ENCODE results near the gene KRT79. TPM values are rescaled to one million over a fixed set of nuclear protein-coding genes. Genes with fewer than 3 reads are reported as not detected.

Gene KRT79
- total RNA-seq, 6 experiments from 2014 or later = not detected

GRCh38 chr12:52839436-52840105, 5.5 kb upstream of the KRT79 start:
- DNase-seq (no peak), ATAC-seq (no peak)
- no peak overlapping the region for H3K27ac ChIP-seq
- no peaks in the 10 kb centered on the region for H3K36me3 ChIP-seq
- intact Hi-C loops (cut with DNase I) = no loop called here
- WGBS (ENCODE audit: insufficient coverage, low coverage, low lambda C conversion rate, missing lambda C conversion rate) = 51% methylated on average over 13 of the region's 18 CpGs
- H3K4me1 ChIP-seq = no peaks in the 10 kb centered on the region
- no peaks in the 10 kb centered on the region for H3K27me3 ChIP-seq
- TF ChIP-seq, protein P1, sequence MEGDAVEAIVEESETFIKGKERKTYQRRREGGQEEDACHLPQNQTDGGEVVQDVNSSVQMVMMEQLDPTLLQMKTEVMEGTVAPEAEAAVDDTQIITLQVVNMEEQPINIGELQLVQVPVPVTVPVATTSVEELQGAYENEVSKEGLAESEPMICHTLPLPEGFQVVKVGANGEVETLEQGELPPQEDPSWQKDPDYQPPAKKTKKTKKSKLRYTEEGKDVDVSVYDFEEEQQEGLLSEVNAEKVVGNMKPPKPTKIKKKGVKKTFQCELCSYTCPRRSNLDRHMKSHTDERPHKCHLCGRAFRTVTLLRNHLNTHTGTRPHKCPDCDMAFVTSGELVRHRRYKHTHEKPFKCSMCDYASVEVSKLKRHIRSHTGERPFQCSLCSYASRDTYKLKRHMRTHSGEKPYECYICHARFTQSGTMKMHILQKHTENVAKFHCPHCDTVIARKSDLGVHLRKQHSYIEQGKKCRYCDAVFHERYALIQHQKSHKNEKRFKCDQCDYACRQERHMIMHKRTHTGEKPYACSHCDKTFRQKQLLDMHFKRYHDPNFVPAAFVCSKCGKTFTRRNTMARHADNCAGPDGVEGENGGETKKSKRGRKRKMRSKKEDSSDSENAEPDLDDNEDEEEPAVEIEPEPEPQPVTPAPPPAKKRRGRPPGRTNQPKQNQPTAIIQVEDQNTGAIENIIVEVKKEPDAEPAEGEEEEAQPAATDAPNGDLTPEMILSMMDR (IDR thresholded peaks at IDR 0.05) = no peak
- H3K4me3 ChIP-seq = no peak overlapping the region
- no peaks in the 10 kb centered on the region for H3K9me3 ChIP-seq

GRCh38 chr12:52838609-52839435, 4.7 kb upstream of the KRT79 start:
- intact Hi-C loops (cut with DNase I) = no loop called here
- H3K4me1 ChIP-seq = no peaks in the 10 kb centered on the region
- ATAC-seq (no peak), DNase-seq (no peak)
- no peaks in the 10 kb centered on the region for H3K9me3 ChIP-seq
- H3K27me3 ChIP-seq = no peaks in the 10 kb centered on the region
- TF ChIP-seq POLR2A (IDR thresholded peaks at IDR 0.05) = no peak
- TF ChIP-seq, protein P1 (IDR thresholded peaks at IDR 0.05) = no peak
- H3K36me3 ChIP-seq = no peaks in the 10 kb centered on the region
- no peak overlapping the region for H3K4me3 ChIP-seq
- H3K27ac ChIP-seq = no peak overlapping the region
- 36% methylated on average over 5 of the region's 14 CpGs for WGBS (ENCODE audit: insufficient coverage, low coverage, low lambda C conversion rate, missing lambda C conversion rate)

GRCh38 chr12:52837781-52838608, 3.9 kb upstream of the KRT79 start:
- 64% methylated on average over 3 of the region's 6 CpGs for WGBS (ENCODE audit: insufficient coverage, low coverage, low lambda C conversion rate, missing lambda C conversion rate)
- no peak overlapping the region for H3K27ac ChIP-seq
- H3K4me3 ChIP-seq = no peak overlapping the region
- no peaks in the 10 kb centered on the region for H3K4me1 ChIP-seq
- no peak for DNase-seq
- H3K27me3 ChIP-seq = no peaks in the 10 kb centered on the region
- H3K36me3 ChIP-seq = no peaks in the 10 kb centered on the region
- no peak for ATAC-seq
- TF ChIP-seq, protein P1 (IDR thresholded peaks at IDR 0.05) = no peak
- TF ChIP-seq POLR2A (IDR thresholded peaks at IDR 0.05) = no peak
- intact Hi-C loops (cut with DNase I) = no loop called here
- H3K9me3 ChIP-seq = no peaks in the 10 kb centered on the region

DNA sequence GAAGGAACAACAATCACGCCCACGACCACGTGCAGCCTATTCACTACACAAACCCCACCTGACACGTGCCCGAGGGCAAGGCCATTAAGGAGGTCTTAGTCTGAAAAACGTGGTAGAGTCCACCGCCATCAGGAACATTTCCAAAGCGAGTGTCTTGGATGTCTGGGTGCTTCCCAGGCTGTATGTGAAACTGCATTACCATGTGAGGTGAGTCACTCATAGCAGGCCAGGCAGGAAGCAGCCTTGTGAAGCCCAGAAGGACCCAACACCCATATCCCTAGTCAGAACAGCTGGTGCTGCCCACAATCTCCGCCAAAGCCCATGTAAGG, 3.3 kb upstream of the KRT79 start:
- Histone ChIP-seq H3K4me1 (no peaks in the 10 kb centered on the region), H3K27ac (no peak overlapping the region), H3K4me3 (no peak overlapping the region), H3K27me3 (no peaks in the 10 kb centered on the region), H3K36me3 (no peaks in the 10 kb centered on the region), H3K9me3 (no peaks in the 10 kb centered on the region)
- ATAC-seq = no peak
- intact Hi-C loops (cut with DNase I) = no loop called here
- WGBS (ENCODE audit: insufficient coverage, low coverage, low lambda C conversion rate, missing lambda C conversion rate) = 47% methylated on average over 7 of the region's 9 CpGs
- TF ChIP-seq, protein P1 (IDR thresholded peaks at IDR 0.05) = no peak
- TF ChIP-seq POLR2A (IDR thresholded peaks at IDR 0.05) = no peak
- DNase-seq = no peak
